Esophagus squamous epithelium (tissue), 5 donors: ENCODE results near the gene DDAH1. TPM values are rescaled to one million over a fixed set of nuclear protein-coding genes. Genes with fewer than 3 reads are reported as not detected.

Source experiments
- DNase-seq: peaks from one replicate; lab custom pipeline; 2025; lab: John Stamatoyannopoulos, UW
- H3K27ac ChIP-seq, 4 donors: fragments of 200-600 bp; sonication (generic); one replicate each; pipeline ENCODE4 v1.5.1; 2016 to 2019; ENCODE audit warnings: mild to moderate bottlenecking in 1 of 4
- H3K27me3 ChIP-seq, 4 donors: fragments of 200-600 bp; sonication (generic); 1 replicate in 3 of 4; 2 replicates in 1 of 4; pipeline versions ENCODE4 v1.5.1 to v1.6.0; 2017 to 2021; ENCODE audit warnings: antibody characterized with exemption in 1 of 4
- H3K36me3 ChIP-seq, 3 donors: fragments of 200-600 bp; sonication (generic); one replicate each; pipeline ENCODE4 v1.5.1; 2016 to 2019
- H3K4me1 ChIP-seq, 3 donors: fragments of 200-600 bp; sonication (generic); one replicate each; pipeline ENCODE4 v1.5.1; 2017 to 2019
- H3K4me3 ChIP-seq, 4 donors: fragments of 200-600 bp; sonication (generic); 1 replicate in 3 of 4; 2 replicates in 1 of 4; pipeline ENCODE4 v1.5.1; 2016 to 2019; ENCODE audit warnings: mild to moderate bottlenecking in 2 of 4, moderate library complexity in 1 of 4
- H3K9me3 ChIP-seq, 3 donors: fragments of 200-600 bp; sonication (generic); one replicate each; pipeline ENCODE4 v1.5.1; 2016 to 2019
- CTCF ChIP-seq, 6 experiments: fragments of 450-650 bp in 4 of 6; fragments of 200-600 bp in 2 of 6; sonication (generic) in 2 of 6; IDR thresholded peaks; one replicate each; pipeline ENCODE4 v1.5.1; 2016 to 2019; ENCODE audit warnings: antibody characterized with exemption in 6 of 6, mild to moderate bottlenecking in 4 of 6, moderate library complexity in 4 of 6
- POLR2A ChIP-seq, 4 donors: fragments of 450-650 bp; IDR thresholded peaks; one replicate each; pipeline ENCODE4 v1.6.1; 2017; ENCODE audit warnings: antibody characterized with exemption in 4 of 4, mild to moderate bottlenecking in 4 of 4, moderate library complexity in 3 of 4
- WGBS, 2 donors: methylation state at CpG; one replicate each; pipeline ENCODE4 v1.1.5; 2018; 5-methylcytosine and 5-hydroxymethylcytosine counted together
- intact Hi-C: fragments of 100-400 bp; cut with DNase I; formaldehyde crosslinking; loops from one replicate; pipeline ENCODE4 v1.15.0; 2022
- total RNA-seq, 4 donors: library from RNA; depleted of rRNA; stranded (reverse); fragments of >200 nt; gene quantifications; one replicate each; pipeline ENCODE4 v1.1.0, GENCODE V29; 2016
- donor health status: DM: yes; HTN: yes; CAD: no.

DDAH1 gene
- total RNA-seq, 4 donors from 2014 or later, result 6.1 to 13.8 (median 11.5) TPM

- Histone ChIP-seq H3K9me3 (no peaks in the 10 kb centered on the region), H3K4me3 (no peak overlapping the region), H3K36me3 (no peaks in the 10 kb centered on the region), H3K27me3 (no peaks in the 10 kb centered on the region), H3K4me1 (peaks cover 0 to 17% (median 3%) of the 10 kb centered on the region in 3 donors), H3K27ac (peak overlapping the region in 2 of 4 donors; percentile 10 to 49)
- no peak for DNase-seq
- TF ChIP-seq POLR2A (IDR thresholded peaks at IDR 0.05) (no peak), CTCF (IDR thresholded peaks at IDR 0.05) (no peak)
- intact Hi-C loops, result no loop called here
Measured at GRCh38 chr1:85314726-85315125, 150.2 kb downstream of the DDAH1 start.

DNA sequence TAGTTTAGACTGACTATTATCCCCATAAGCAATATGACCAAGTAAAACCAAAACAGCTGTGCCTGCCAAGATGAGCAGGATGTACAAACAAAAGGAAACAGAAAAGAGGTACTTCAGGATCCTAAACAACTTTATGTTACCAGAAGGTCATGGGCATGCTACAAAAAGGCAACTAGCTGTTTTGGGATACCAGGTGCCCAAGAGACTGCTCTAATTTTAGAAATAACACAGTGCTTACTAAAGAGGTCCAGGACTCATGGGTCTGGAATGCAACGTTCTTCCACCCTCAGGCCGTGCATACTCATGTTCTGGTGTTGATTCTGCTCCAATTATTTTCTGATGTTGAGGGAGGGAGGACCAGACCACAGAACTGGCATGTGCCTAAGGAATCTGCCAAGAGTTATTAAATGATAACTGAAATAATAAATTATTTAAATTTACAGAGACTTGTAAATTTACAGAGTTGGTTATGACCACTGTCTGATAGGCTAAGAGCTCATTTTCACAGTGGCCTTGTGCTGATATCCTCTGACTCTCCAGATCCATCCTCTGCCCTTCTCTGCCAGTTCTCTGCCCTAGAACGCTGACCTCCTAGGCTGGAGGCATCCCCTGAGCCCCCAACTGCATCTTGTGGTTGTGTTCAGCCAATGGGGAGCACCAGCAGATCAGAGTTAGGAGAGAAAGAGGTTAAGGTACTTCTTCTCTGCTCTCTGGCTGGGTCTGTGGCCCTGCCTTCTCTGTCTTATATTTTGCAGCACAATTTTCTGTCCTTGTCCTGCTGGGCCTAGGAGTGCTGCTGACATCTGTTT lies 150.9 kb downstream of the DDAH1 start:
- H3K9me3 ChIP-seq, result no peaks in the 10 kb centered on the region
- TF ChIP-seq CTCF (IDR thresholded peaks at IDR 0.05), result no peak
- TF ChIP-seq POLR2A (IDR thresholded peaks at IDR 0.05), result no peak
- H3K27ac ChIP-seq, result peak overlapping the region in 3 of 4 donors; percentile 10 to 49 (median 15)
- 30 to 41% methylated on average over 3 of the region's 3 CpGs for WGBS, 2 donors
- intact Hi-C loops, result no loop called here
- H3K4me3 ChIP-seq, result no peak overlapping the region
- H3K4me1 ChIP-seq, result peaks cover 0 to 12% (median 3%) of the 10 kb centered on the region in 3 donors
- no peaks in the 10 kb centered on the region for H3K27me3 ChIP-seq
- no peaks in the 10 kb centered on the region for H3K36me3 ChIP-seq
- no peak for DNase-seq

GRCh38 chr1:85311818-85312217 lies 153.1 kb downstream of the DDAH1 start:
- 8 to 43% methylated on average over 2 of the region's 2 CpGs for WGBS, 2 donors
- H3K36me3 ChIP-seq, result no peaks in the 10 kb centered on the region
- no peak overlapping the region for H3K4me3 ChIP-seq
- no peaks in the 10 kb centered on the region for H3K9me3 ChIP-seq
- no peak overlapping the region for H3K27ac ChIP-seq
- H3K4me1 ChIP-seq, result peaks cover 0 to 25% (median 13%) of the 10 kb centered on the region in 3 donors
- no peak for DNase-seq
- no peaks in the 10 kb centered on the region for H3K27me3 ChIP-seq
- TF ChIP-seq CTCF (IDR thresholded peaks at IDR 0.05) (no peak), POLR2A (IDR thresholded peaks at IDR 0.05) (no peak)
- intact Hi-C loops, result no loop called here

- Histone ChIP-seq H3K4me3 (no peak overlapping the region), H3K36me3 (no peaks in the 10 kb centered on the region), H3K9me3 (no peaks in the 10 kb centered on the region), H3K4me1 (peaks cover 0 to 14% (median 9%) of the 10 kb centered on the region in 3 donors), H3K27me3 (no peaks in the 10 kb centered on the region), H3K27ac (no peak overlapping the region)
- DNase-seq, result no peak
- TF ChIP-seq CTCF (IDR thresholded peaks at IDR 0.05), result no peak
- TF ChIP-seq POLR2A (IDR thresholded peaks at IDR 0.05), result no peak
- intact Hi-C loops, result loop anchor here (5.0 kb wide), 2 partner anchors 273 to 383 kb away; partner anchors contain the start of gene CCN1
- WGBS, 2 donors, result 64 to 69% methylated on average over 4 of the region's 4 CpGs
Measured at GRCh38 chr1:85308833-85309350, 156.1 kb downstream of the DDAH1 start.
